Mammary epithelial cell (primary cell): Measurements from ENCODE around the gene NID2.

Experiments
- CTCF ChIP-seq, 2 donors: IDR thresholded peaks in 1 of 2; conservative IDR thresholded peaks in 1 of 2; 2 replicates each; pipeline ENCODE4 v1.5.1; 2011 to 2012; ENCODE audit warnings: inconsistent platforms in 2 of 2, low read length in 2 of 2, mild to moderate bottlenecking in 2 of 2, control low read depth in 1 of 2, low read depth in 1 of 2; ENCODE audit not compliant: insufficient read depth in 1 of 2; ENCODE audit errors: extremely low read depth in 1 of 2
- EZH2 ChIP-seq: IDR thresholded peaks from 2 replicates; pipeline ENCODE4 v1.6.1; 2012; ENCODE audit warnings: low read length, inconsistent platforms, borderline replicate concordance

GRCh38 chr14:52053044-52053443, 15.8 kb downstream of the NID2 start:
- no peak for TF ChIP-seq EZH2
- TF ChIP-seq CTCF (conservative IDR thresholded peaks at IDR 0.05 in 1 of 2, IDR thresholded peaks at IDR 0.05 in 1 of 2; ENCODE audit: extremely low read depth in 1 of 2, insufficient read depth in 1 of 2, low read depth in 1 of 2, low read length in 2 of 2) = no peak
